Measurements from ENCODE around the gene STT3B. TPM values are rescaled to one million over a fixed set of nuclear protein-coding genes. Genes with fewer than 3 reads are reported as not detected.

Gene STT3B
- total RNA-seq, 1 donor from 2014 or later = 110 TPM

DNA sequence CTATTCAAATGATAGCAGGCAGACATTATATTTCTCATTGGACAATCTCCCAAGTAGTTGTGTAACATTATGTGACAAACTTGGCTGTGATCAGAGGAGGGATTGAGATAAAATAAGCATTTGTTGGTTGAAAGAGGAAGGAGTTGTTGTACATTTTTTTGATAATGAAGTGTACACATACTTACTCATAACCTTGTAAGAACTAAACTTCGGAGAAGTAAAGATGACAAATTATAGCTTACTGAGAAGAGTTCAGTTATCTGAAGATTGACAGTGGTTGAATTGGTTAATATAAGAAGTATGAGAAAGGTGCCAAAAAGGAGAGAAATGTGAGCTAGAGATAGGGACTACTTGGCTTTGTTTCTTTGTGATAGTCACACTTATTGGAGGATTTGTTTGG lies 32.6 kb downstream of the STT3B start:
- DNase-seq (ENCODE audit: low read depth) = no peak
- no peak overlapping the region for H3K4me3 ChIP-seq (ENCODE audit: low read depth, low read length)
- no peaks in the 10 kb centered on the region for H3K27me3 ChIP-seq (ENCODE audit: control insufficient read depth, insufficient read depth, low read length)
- no peak for TF ChIP-seq CTCF (IDR thresholded peaks at IDR 0.05; ENCODE audit: insufficient read depth, low read length, poor library complexity, severe bottlenecking)
- H3K36me3 ChIP-seq (ENCODE audit: control insufficient read depth, insufficient read depth, low read length) = no peaks in the 10 kb centered on the region

- no peaks in the 10 kb centered on the region for H3K27me3 ChIP-seq (ENCODE audit: control insufficient read depth, insufficient read depth, low read length)
- no peaks in the 10 kb centered on the region for H3K36me3 ChIP-seq (ENCODE audit: control insufficient read depth, insufficient read depth, low read length)
- TF ChIP-seq CTCF (IDR thresholded peaks at IDR 0.05; ENCODE audit: insufficient read depth, low read length, poor library complexity, severe bottlenecking) = peak; percentile 56
- no peak for DNase-seq (ENCODE audit: low read depth)
- H3K4me3 ChIP-seq (ENCODE audit: low read depth, low read length) = no peak overlapping the region
Measured at GRCh38 chr3:31567036-31567435, 34.3 kb downstream of the STT3B start.

DNA sequence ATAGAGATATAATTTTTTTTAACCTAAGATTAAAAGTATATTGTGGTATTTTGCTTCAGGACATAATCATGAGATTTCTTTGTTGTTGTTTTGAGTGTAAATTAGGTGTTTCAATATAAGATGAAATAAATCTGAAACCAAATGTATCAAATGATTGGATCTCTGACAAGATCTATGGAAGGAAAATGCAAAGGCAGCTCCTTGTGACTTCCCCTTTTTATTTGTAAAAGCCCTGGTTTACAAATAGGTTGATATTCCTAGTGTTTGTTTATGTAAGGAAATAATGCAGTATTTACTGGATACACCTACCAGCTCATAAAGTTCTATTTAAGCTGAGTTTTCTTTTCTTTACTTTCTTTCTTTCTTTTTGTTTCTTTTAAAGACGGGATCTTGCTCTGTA lies 35.9 kb downstream of the STT3B start:
- Histone ChIP-seq H3K4me3 (ENCODE audit: low read depth, low read length) (no peak overlapping the region), H3K27me3 (ENCODE audit: control insufficient read depth, insufficient read depth, low read length) (no peaks in the 10 kb centered on the region), H3K36me3 (ENCODE audit: control insufficient read depth, insufficient read depth, low read length) (no peaks in the 10 kb centered on the region)
- DNase-seq (ENCODE audit: low read depth) = no peak
- TF ChIP-seq CTCF (IDR thresholded peaks at IDR 0.05; ENCODE audit: insufficient read depth, low read length, poor library complexity, severe bottlenecking) = no peak

DNA sequence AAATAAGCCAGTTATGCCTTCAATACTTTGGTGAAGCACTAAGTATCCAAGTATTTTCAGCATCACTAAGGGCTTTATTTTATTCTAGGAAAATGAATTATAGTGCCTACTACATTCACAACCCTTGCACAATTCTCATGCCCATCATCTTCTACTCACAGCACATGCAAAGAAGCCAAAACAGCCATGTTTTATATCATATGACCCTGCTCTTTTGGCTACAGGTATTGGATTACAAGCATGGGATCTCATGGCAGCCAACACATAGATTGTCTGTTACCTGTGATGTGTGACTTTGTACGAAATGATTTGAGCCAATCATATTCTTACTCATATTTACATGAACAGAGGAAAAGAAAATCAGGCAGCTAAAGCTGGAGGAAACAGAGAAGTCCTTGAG lies 38.6 kb downstream of the STT3B start:
- H3K27me3 ChIP-seq (ENCODE audit: control insufficient read depth, insufficient read depth, low read length) = no peaks in the 10 kb centered on the region
- DNase-seq (ENCODE audit: low read depth) = no peak
- H3K36me3 ChIP-seq (ENCODE audit: control insufficient read depth, insufficient read depth, low read length) = no peaks in the 10 kb centered on the region
- H3K4me3 ChIP-seq (ENCODE audit: low read depth, low read length) = no peak overlapping the region
- TF ChIP-seq CTCF (IDR thresholded peaks at IDR 0.05; ENCODE audit: insufficient read depth, low read length, poor library complexity, severe bottlenecking) = no peak

GRCh38 chr3:31572236-31573004 lies 39.7 kb downstream of the STT3B start:
- DNase-seq (ENCODE audit: low read depth) = no peak
- H3K4me3 ChIP-seq (ENCODE audit: low read depth, low read length) = no peak overlapping the region
- no peaks in the 10 kb centered on the region for H3K36me3 ChIP-seq (ENCODE audit: control insufficient read depth, insufficient read depth, low read length)
- TF ChIP-seq CTCF (IDR thresholded peaks at IDR 0.05; ENCODE audit: insufficient read depth, low read length, poor library complexity, severe bottlenecking) = no peak
- no peaks in the 10 kb centered on the region for H3K27me3 ChIP-seq (ENCODE audit: control insufficient read depth, insufficient read depth, low read length)
